OCI-LY3 (cell line): ENCODE measurements around the gene PRDX6.

Experiments used
- H2AFZ ChIP-seq: fragments of 200-600, 300-600 bp; shearing (Covaris generic); 2 replicates; pipeline ENCODE4 v1.6.0; 2014; ENCODE audit warnings: antibody characterized with exemption, low read depth, low read length
- H3K27ac ChIP-seq: fragments of 200-600, 300-600 bp; sonication (generic); 2 replicates; pipeline ENCODE4 v1.5.1; 2014; ENCODE audit warnings: mild to moderate bottlenecking, low read length, moderate library complexity, mixed read lengths
- H3K27me3 ChIP-seq: fragments of 200-600, 300-600 bp; sonication (generic); 2 replicates; pipeline ENCODE4 v1.6.1; 2014; ENCODE audit warnings: low read depth, low read length, mixed read lengths
- H3K36me3 ChIP-seq: fragments of 200-600, 300-600 bp; sonication (generic); replicated peaks from 2 replicates; pipeline ENCODE3; 2014; ENCODE audit warnings: low read depth, low read length, mixed read lengths
- H3K4me1 ChIP-seq: fragments of 300-600, 200-600 bp; sonication (generic); 2 replicates; pipeline ENCODE4 v1.6.1; 2014; ENCODE audit warnings: low read length, mixed read lengths
- H3K4me2 ChIP-seq: fragments of 200-600, 300-600 bp; sonication (generic); 2 replicates; pipeline ENCODE4 v1.6.1; 2014; ENCODE audit warnings: low read length, mixed read lengths
- H3K4me3 ChIP-seq: fragments of 300-600, 200-600 bp; sonication (generic); 2 replicates; pipeline ENCODE4 v1.5.1; 2014; ENCODE audit warnings: antibody characterized with exemption, mild to moderate bottlenecking, low read length, moderate library complexity
- H3K79me2 ChIP-seq: fragments of 300-600, 200-600 bp; shearing (Covaris generic); 2 replicates; pipeline ENCODE4 v1.6.1; 2014; ENCODE audit warnings: mild to moderate bottlenecking, low read length, mixed read lengths
- H3K9ac ChIP-seq: fragments of 300-600, 200-600 bp; shearing (Covaris generic); 2 replicates; pipeline ENCODE4 v1.6.0; 2014; ENCODE audit warnings: mild to moderate bottlenecking, low read length, moderate library complexity
- H3K9me3 ChIP-seq: fragments of 200-600, 300-600 bp; shearing (Covaris generic); 2 replicates; pipeline ENCODE4 v1.6.1; 2014; ENCODE audit warnings: low read length, mixed read lengths; ENCODE audit not compliant: insufficient read depth
- H4K20me1 ChIP-seq: fragments of 200-600, 300-600 bp; sonication (generic); 2 replicates; pipeline ENCODE4 v1.6.1; 2016; ENCODE audit warnings: low read length, mixed read lengths; ENCODE audit not compliant: insufficient read depth
- EZH2phosphoT487 ChIP-seq: fragments of 200-600 bp; shearing (Covaris generic); IDR thresholded peaks from 2 replicates; pipeline ENCODE4 v1.6.1; 2018; ENCODE audit warnings: antibody characterized with exemption, mixed run types, low read depth
- TF ChIP-seq, protein P1 (sequence below): fragments of 200-600, 300-600 bp; sonication (generic); IDR thresholded peaks from 2 replicates; pipeline ENCODE4 v1.5.1; 2014; ENCODE audit warnings: antibody characterized with exemption, low read length, low read depth

Gene PRDX6

DNA sequence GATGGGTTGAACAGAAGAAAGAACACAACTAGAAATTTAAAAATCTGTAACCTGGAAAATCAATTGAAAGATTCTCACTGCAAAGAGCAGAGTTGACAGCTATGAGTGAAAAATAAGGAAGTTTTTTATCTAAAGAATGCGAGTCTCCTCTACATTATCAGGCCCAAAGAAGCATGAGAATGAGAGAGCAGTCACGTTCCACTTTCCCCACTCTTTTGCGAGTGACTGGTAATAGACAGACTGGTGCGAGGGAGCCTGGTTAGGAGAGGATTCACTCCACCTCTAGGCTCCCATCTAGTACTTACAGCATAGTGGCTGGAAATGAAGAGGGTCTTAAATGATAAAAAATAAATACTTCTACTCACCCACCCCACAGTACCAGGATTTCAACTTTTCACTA lies 52.0 kb downstream of the PRDX6 start:
- Histone ChIP-seq H2AFZ (no peak overlapping the region), H4K20me1 (no peaks in the 10 kb centered on the region), H3K9ac (no peak overlapping the region), H3K36me3 (no peaks in the 10 kb centered on the region), H3K79me2 (no peaks in the 10 kb centered on the region), H3K27ac (no peak overlapping the region), H3K4me2 (no peak overlapping the region), H3K9me3 (no peaks in the 10 kb centered on the region), H3K27me3 (no peaks in the 10 kb centered on the region), H3K4me1 (no peaks in the 10 kb centered on the region), H3K4me3 (no peak overlapping the region)
- no peak for TF ChIP-seq EZH2phosphoT487
- TF ChIP-seq, protein P1, sequence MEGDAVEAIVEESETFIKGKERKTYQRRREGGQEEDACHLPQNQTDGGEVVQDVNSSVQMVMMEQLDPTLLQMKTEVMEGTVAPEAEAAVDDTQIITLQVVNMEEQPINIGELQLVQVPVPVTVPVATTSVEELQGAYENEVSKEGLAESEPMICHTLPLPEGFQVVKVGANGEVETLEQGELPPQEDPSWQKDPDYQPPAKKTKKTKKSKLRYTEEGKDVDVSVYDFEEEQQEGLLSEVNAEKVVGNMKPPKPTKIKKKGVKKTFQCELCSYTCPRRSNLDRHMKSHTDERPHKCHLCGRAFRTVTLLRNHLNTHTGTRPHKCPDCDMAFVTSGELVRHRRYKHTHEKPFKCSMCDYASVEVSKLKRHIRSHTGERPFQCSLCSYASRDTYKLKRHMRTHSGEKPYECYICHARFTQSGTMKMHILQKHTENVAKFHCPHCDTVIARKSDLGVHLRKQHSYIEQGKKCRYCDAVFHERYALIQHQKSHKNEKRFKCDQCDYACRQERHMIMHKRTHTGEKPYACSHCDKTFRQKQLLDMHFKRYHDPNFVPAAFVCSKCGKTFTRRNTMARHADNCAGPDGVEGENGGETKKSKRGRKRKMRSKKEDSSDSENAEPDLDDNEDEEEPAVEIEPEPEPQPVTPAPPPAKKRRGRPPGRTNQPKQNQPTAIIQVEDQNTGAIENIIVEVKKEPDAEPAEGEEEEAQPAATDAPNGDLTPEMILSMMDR = no peak

DNA sequence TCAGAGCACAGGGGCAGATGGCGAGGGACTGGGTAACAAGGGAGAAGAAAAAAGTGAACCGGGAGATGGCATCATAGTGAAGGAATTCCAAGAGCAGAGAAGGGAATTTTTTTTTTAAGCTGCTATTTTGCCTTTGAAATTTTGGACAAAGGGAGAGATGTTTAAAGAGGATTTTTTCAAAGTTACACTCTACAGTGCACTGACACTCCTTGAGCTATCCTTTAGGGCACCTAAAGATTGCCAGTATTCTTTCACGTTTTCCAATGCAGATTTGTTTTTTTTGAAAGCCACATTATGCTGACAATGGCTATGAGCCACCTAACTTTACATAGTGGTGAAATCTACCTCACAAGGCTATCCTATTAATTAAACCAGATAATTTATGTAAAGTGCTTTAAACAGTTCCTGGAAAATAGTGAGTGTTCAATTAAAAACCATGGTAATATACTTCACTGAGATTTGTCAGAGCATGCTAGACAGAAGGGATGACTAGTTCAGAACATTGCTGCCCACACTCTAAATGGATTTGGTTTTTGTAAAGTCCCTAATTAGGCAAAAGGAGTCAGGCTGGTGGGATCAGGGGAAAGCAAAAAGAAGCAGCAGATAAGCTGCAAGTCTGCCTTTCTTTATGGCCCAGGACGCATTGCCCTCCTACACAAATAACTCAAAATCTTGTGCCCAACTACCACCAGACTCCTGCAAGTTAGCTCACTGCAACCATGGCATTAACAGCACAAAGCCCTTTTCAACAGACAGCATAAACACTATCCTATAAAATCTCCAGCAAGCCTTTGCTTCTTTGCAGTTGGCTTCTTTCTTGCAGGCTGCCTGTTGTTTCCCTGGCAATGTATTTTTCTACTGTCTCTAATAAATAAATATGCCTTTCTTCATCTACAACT lies 53.9 kb downstream of the PRDX6 start:
- no peaks in the 10 kb centered on the region for H3K27me3 ChIP-seq
- H2AFZ ChIP-seq = no peak overlapping the region
- no peaks in the 10 kb centered on the region for H3K9me3 ChIP-seq
- H3K4me3 ChIP-seq = no peak overlapping the region
- no peaks in the 10 kb centered on the region for H4K20me1 ChIP-seq
- no peak overlapping the region for H3K9ac ChIP-seq
- H3K4me1 ChIP-seq = no peaks in the 10 kb centered on the region
- TF ChIP-seq EZH2phosphoT487 = no peak
- TF ChIP-seq, protein P1 = no peak
- no peaks in the 10 kb centered on the region for H3K79me2 ChIP-seq
- no peak overlapping the region for H3K27ac ChIP-seq
- H3K36me3 ChIP-seq = no peaks in the 10 kb centered on the region
- no peak overlapping the region for H3K4me2 ChIP-seq

DNA sequence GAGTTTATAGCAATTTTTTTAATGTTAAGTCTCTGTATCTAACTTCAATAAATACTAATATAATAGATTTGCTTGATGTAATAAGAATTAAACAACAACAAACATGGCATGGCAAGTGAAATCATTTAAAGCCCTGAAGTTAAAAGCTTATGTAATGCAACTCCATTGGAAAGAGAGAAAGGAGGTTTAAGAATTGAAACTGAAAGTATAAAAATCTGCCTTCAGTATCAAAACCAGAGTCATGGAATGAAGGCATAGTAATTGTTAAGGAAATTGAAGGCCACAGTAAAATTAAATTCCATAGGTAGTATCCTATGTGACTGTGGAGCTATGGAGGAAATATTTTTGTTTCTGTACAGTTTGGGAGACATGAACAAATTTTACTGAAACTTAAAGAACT lies 55.1 kb downstream of the PRDX6 start:
- TF ChIP-seq, protein P1 = no peak
- TF ChIP-seq EZH2phosphoT487 = no peak
- Histone ChIP-seq H4K20me1 (no peaks in the 10 kb centered on the region), H3K9me3 (no peaks in the 10 kb centered on the region), H2AFZ (no peak overlapping the region), H3K27me3 (no peaks in the 10 kb centered on the region), H3K4me1 (no peaks in the 10 kb centered on the region), H3K9ac (no peak overlapping the region), H3K4me3 (no peak overlapping the region), H3K79me2 (no peaks in the 10 kb centered on the region), H3K36me3 (no peaks in the 10 kb centered on the region), H3K27ac (no peak overlapping the region), H3K4me2 (no peak overlapping the region)

DNA sequence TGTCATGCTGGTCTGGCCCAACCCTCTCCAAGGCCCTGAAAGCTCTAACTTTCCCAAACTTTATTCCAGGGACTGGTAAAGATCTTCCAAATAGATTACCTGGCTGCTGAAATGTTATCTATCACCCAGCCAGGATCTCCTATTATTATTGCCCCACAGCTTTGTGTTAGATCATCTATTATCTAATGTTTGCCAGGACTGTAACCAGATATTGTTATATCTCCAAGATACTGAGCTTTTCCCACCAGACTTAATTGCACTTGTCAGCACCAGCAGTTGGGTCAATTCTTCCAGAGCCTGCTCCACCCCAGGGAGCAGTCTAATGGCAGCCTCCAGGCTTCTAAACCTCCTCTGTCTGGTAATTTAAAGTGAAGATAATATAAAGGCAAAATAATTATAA lies 59.1 kb downstream of the PRDX6 start:
- Histone ChIP-seq H3K4me1 (no peaks in the 10 kb centered on the region), H3K27ac (no peak overlapping the region), H4K20me1 (no peaks in the 10 kb centered on the region), H3K4me2 (no peak overlapping the region), H3K36me3 (no peaks in the 10 kb centered on the region), H3K27me3 (no peaks in the 10 kb centered on the region), H3K9me3 (no peaks in the 10 kb centered on the region), H3K79me2 (no peaks in the 10 kb centered on the region), H3K4me3 (no peak overlapping the region), H3K9ac (no peak overlapping the region), H2AFZ (no peak overlapping the region)
- TF ChIP-seq, protein P1 = no peak
- no peak for TF ChIP-seq EZH2phosphoT487
